Kidney epithelial cell (primary cell): ENCODE measurements around the gene MLH3. TPM values are rescaled to one million over a fixed set of nuclear protein-coding genes. Genes with fewer than 3 reads are reported as not detected.

Source experiments
- DNase-seq: peaks from one replicate; pipeline ENCODE4 v3.0.0-alpha.2; 2010; ENCODE audit warnings: low read depth
- H3K27me3 ChIP-seq: 2 replicates; pipeline ENCODE4 v1.6.0; 2011; ENCODE audit warnings: low read length; ENCODE audit not compliant: control insufficient read depth, insufficient read depth
- H3K36me3 ChIP-seq: 2 replicates; pipeline ENCODE4 v1.5.1; 2011; ENCODE audit warnings: low read length; ENCODE audit not compliant: control insufficient read depth, insufficient read depth
- H3K4me3 ChIP-seq: 2 replicates; pipeline ENCODE4 v1.5.1; 2011; ENCODE audit warnings: low read depth, mild to moderate bottlenecking, control low read depth, low read length
- CTCF ChIP-seq: IDR thresholded peaks from 2 replicates; pipeline ENCODE4 v1.5.1; 2011; ENCODE audit warnings: mild to moderate bottlenecking, moderate library complexity, low read length, control low read depth, inconsistent platforms; ENCODE audit not compliant: insufficient read depth, poor library complexity, severe bottlenecking
- total RNA-seq: library from RNA; depleted of rRNA; stranded (reverse); fragments of >200 nt; gene quantifications from 2 replicates; pipeline ENCODE4 v1.2.3, GENCODE V29; 2015

The MLH3 gene
- total RNA-seq, 1 donor from 2014 or later = 17.9 TPM

- Histone ChIP-seq H3K36me3 (no peaks in the 10 kb centered on the region), H3K4me3 (no peak overlapping the region), H3K27me3 (no peaks in the 10 kb centered on the region)
- no peak for TF ChIP-seq CTCF
- no peak for DNase-seq
Observed at GRCh38 chr14:75053396-75054291, 2.4 kb upstream of the MLH3 start.

GRCh38 chr14:75051556-75051899 lies 261 bp upstream of the MLH3 start:
- Histone ChIP-seq H3K36me3 (no peaks in the 10 kb centered on the region), H3K27me3 (no peaks in the 10 kb centered on the region), H3K4me3 (peak overlapping the region; percentile 51)
- no peak for TF ChIP-seq CTCF
- DNase-seq = no peak

- Histone ChIP-seq H3K27me3 (no peaks in the 10 kb centered on the region), H3K36me3 (no peaks in the 10 kb centered on the region), H3K4me3 (no peak overlapping the region)
- no peak for DNase-seq
- no peak for TF ChIP-seq CTCF
Observed at GRCh38 chr14:75049731-75050201, 1.5 kb downstream of the MLH3 start.

- TF ChIP-seq CTCF = no peak
- no peak for DNase-seq
- no peak overlapping the region for H3K4me3 ChIP-seq
- no peaks in the 10 kb centered on the region for H3K27me3 ChIP-seq
- H3K36me3 ChIP-seq = no peaks in the 10 kb centered on the region
Observed at GRCh38 chr14:75049136-75049535, 2.1 kb downstream of the MLH3 start.

- no peak for TF ChIP-seq CTCF
- DNase-seq = no peak
- no peak overlapping the region for H3K4me3 ChIP-seq
- H3K36me3 ChIP-seq = no peaks in the 10 kb centered on the region
- H3K27me3 ChIP-seq = no peaks in the 10 kb centered on the region
Observed at GRCh38 chr14:75048101-75048500, 3.2 kb downstream of the MLH3 start.

- Histone ChIP-seq H3K36me3 (no peaks in the 10 kb centered on the region), H3K27me3 (no peaks in the 10 kb centered on the region), H3K4me3 (no peak overlapping the region)
- no peak for TF ChIP-seq CTCF
- DNase-seq = no peak
Observed at GRCh38 chr14:75047506-75047905, 3.8 kb downstream of the MLH3 start.
